Caco-2 (cell line): Measurements from ENCODE around the gene LIN54. TPM values are rescaled to one million over a fixed set of nuclear protein-coding genes. Genes with fewer than 3 reads are reported as not detected.

Experiments used
- BruUV-seq: library from RNA; stranded (reverse); fragments of 400-500 nt; replicated peaks from 2 replicates; lab custom pipeline; 2021; lab: Mats Ljungman, UMichigan
- CTCF ChIA-PET: fragments of 300-600 bp; sonication (Branson Sonifier 250); formaldehyde crosslinking; loops from one replicate; lab custom pipeline; 2022; ENCODE audit warnings: antibody characterized with exemption; lab: Charles Lee
- POLR2A ChIA-PET: fragments of 300-600 bp; sonication (Branson Sonifier 250); formaldehyde crosslinking; loops from one replicate; lab custom pipeline; 2022; ENCODE audit warnings: antibody characterized with exemption; lab: Charles Lee
- DNase-seq, 2 experiments: peaks; one replicate each; pipeline versions ENCODE4 v3.0.0 to v3.0.0-alpha.2; 2020 to 2022
- H3K27me3 ChIP-seq: replicated peaks from 2 replicates; pipeline ENCODE4 v1.6.0; 2011; ENCODE audit warnings: low read length; ENCODE audit not compliant: control insufficient read depth, insufficient read depth
- H3K36me3 ChIP-seq: 2 replicates; pipeline ENCODE4 v1.5.1; 2011; ENCODE audit warnings: low read length; ENCODE audit not compliant: control insufficient read depth, insufficient read depth
- H3K4me1 ChIP-seq: fragments of 250-450 bp; sonication (Bioruptor Pico); 2 replicates; pipeline ENCODE4 v1.5.1; 2020; ENCODE audit warnings: mild to moderate bottlenecking
- H3K4me3 ChIP-seq: 2 replicates; pipeline ENCODE4 v1.5.1; 2011; ENCODE audit warnings: low read depth, mild to moderate bottlenecking, control low read depth, low read length
- H3K9me3 ChIP-seq: fragments of 250-450 bp; sonication (Bioruptor Pico); 2 replicates; pipeline ENCODE4 v1.5.1; 2020; ENCODE audit warnings: mild to moderate bottlenecking, moderate library complexity
- H3K27ac Mint-ChIP-seq: one replicate; pipeline ENCODE4 v1.8.0; 2022; ENCODE audit warnings: mixed read lengths; ENCODE audit not compliant: unreplicated experiment
- H3K27me3 Mint-ChIP-seq: one replicate; pipeline ENCODE4 v1.8.0; 2022; ENCODE audit warnings: mixed read lengths; ENCODE audit not compliant: insufficient read depth, unreplicated experiment
- H3K36me3 Mint-ChIP-seq: one replicate; pipeline ENCODE4 v1.8.0; 2022; ENCODE audit warnings: mild to moderate bottlenecking, mixed read lengths; ENCODE audit not compliant: insufficient read depth, unreplicated experiment
- H3K4me1 Mint-ChIP-seq: one replicate; pipeline ENCODE4 v1.8.0; 2022; ENCODE audit warnings: low read depth, mixed read lengths; ENCODE audit not compliant: unreplicated experiment
- H3K4me3 Mint-ChIP-seq: one replicate; pipeline ENCODE4 v1.8.0; 2022; ENCODE audit warnings: mild to moderate bottlenecking, moderate library complexity, mixed read lengths; ENCODE audit not compliant: unreplicated experiment
- H3K9me3 Mint-ChIP-seq: one replicate; pipeline ENCODE4 v1.8.0; 2022; ENCODE audit warnings: mixed read lengths; ENCODE audit not compliant: unreplicated experiment
- CTCF ChIP-seq, 2 experiments: fragments of 200-600 bp in 1 of 2; IDR thresholded peaks; 1 replicate in 1 of 2; 2 replicates in 1 of 2; pipeline versions ENCODE4 v1.5.1 to v1.8.0; 2011 to 2022; ENCODE audit warnings: antibody characterized with exemption in 1 of 2, control low read depth in 1 of 2, inconsistent platforms in 1 of 2, low read depth in 1 of 2, low read length in 1 of 2, mild to moderate bottlenecking in 1 of 2, moderate library complexity in 1 of 2; ENCODE audit not compliant: insufficient read depth in 1 of 2, severe bottlenecking in 1 of 2, unreplicated experiment in 1 of 2
- intact Hi-C: fragments of 100-400 bp; cut with micrococcal nuclease; formaldehyde crosslinking; loops from one replicate; pipeline ENCODE4 v1.10.0; 2022; ENCODE audit not compliant: unreplicated experiment
- total RNA-seq: library from RNA; stranded (reverse); gene quantifications from 2 replicates; pipeline ENCODE4 v1.2.3, GENCODE V29; 2022

The LIN54 gene
- total RNA-seq, 1 experiment from 2014 or later: 29.6 TPM

GRCh38 chr4:82890528-82890900 lies 120.1 kb downstream of the LIN54 start:
- no peak for DNase-seq

GRCh38 chr4:82889287-82889686 lies 121.3 kb downstream of the LIN54 start:
- Mint-ChIP-seq H3K27me3 (no peaks in the 10 kb centered on the region), H3K4me1 (peaks cover 40% of the 10 kb centered on the region), H3K36me3 (peaks cover 46% of the 10 kb centered on the region), H3K27ac (peak overlapping the region; percentile 95), H3K9me3 (no peaks in the 10 kb centered on the region), H3K4me3 (peak overlapping the region; percentile 94)
- H3K4me1 ChIP-seq: peaks cover 48% of the 10 kb centered on the region
- ChIA-PET POLR2A (interaction anchor here (0.6 to 1.6 kb wide), 3 partner anchors 10 to 146 kb away, joined by 4 to 11 read pairs (median 6); partner anchors contain the start of gene COPS4), CTCF (interaction anchor here (0.6 to 1.1 kb wide), 2 partner anchors 37 to 201 kb away, joined by 4 to 5 read pairs; no protein-coding TSS in a partner anchor)
- no peaks in the 10 kb centered on the region for H3K9me3 ChIP-seq
- no peak for DNase-seq
- no peaks in the 10 kb centered on the region for H3K36me3 ChIP-seq
- H3K4me3 ChIP-seq: peak overlapping the region; percentile 73
- TF ChIP-seq CTCF (IDR thresholded peaks at IDR 0.05; ENCODE audit: insufficient read depth in 1 of 2, low read depth in 1 of 2, low read length in 1 of 2, severe bottlenecking in 1 of 2, unreplicated experiment in 1 of 2): no peak
- no peaks in the 10 kb centered on the region for H3K27me3 ChIP-seq
- intact Hi-C loops: no loop called here
- no TSS peak for BruUV-seq

More at GRCh38 chr4:82890528-82890900, 120.1 kb downstream of the LIN54 start:
- ChIA-PET POLR2A (interaction anchor here (0.6 to 1.0 kb wide), 2 partner anchors 10 to 168 kb away, joined by 3 to 6 read pairs; partner anchors contain the start of gene THAP9), CTCF (interaction anchor here (0.6 kb wide), 1 partner anchor 486 kb away, joined by 5 read pairs; no protein-coding TSS in a partner anchor)
- TF ChIP-seq CTCF (IDR thresholded peaks at IDR 0.05; ENCODE audit: insufficient read depth in 1 of 2, low read depth in 1 of 2, low read length in 1 of 2, severe bottlenecking in 1 of 2, unreplicated experiment in 1 of 2): no peak
- H3K4me1 ChIP-seq: peaks cover 51% of the 10 kb centered on the region
- Mint-ChIP-seq H3K4me3 (peak overlapping the region; percentile 94), H3K9me3 (no peaks in the 10 kb centered on the region), H3K27ac (peak overlapping the region; percentile 95), H3K4me1 (peaks cover 32% of the 10 kb centered on the region), H3K27me3 (no peaks in the 10 kb centered on the region), H3K36me3 (peaks cover 47% of the 10 kb centered on the region)
- peak overlapping the region; percentile 73 for H3K4me3 ChIP-seq
- intact Hi-C loops: loop anchor here (2.0 kb wide), 1 partner anchor 38 kb away; no protein-coding TSS in a partner anchor
- H3K36me3 ChIP-seq: no peaks in the 10 kb centered on the region
- H3K9me3 ChIP-seq: no peaks in the 10 kb centered on the region
- TSS peak; percentile 34 for BruUV-seq
- H3K27me3 ChIP-seq: no peaks in the 10 kb centered on the region

GRCh38 chr4:82886147-82886942 lies 124.3 kb downstream of the LIN54 start:
- no TSS peak for BruUV-seq
- no peaks in the 10 kb centered on the region for H3K27me3 Mint-ChIP-seq
- no peak overlapping the region for H3K27ac Mint-ChIP-seq
- peaks cover 53% of the 10 kb centered on the region for H3K36me3 Mint-ChIP-seq
- peaks cover 28% of the 10 kb centered on the region for H3K4me1 ChIP-seq
- no peaks in the 10 kb centered on the region for H3K9me3 ChIP-seq
- no peaks in the 10 kb centered on the region for H3K9me3 Mint-ChIP-seq
- no peak overlapping the region for H3K4me3 ChIP-seq
- H3K36me3 ChIP-seq: no peaks in the 10 kb centered on the region
- intact Hi-C loops: no loop called here
- H3K27me3 ChIP-seq: no peaks in the 10 kb centered on the region
- POLR2A ChIA-PET: interaction anchor here (1.2 to 2.3 kb wide), 2 partner anchors 14 to 457 kb away, joined by 3 to 8 read pairs; partner anchors contain the start of gene THAP9
- TF ChIP-seq CTCF (IDR thresholded peaks at IDR 0.05; ENCODE audit: insufficient read depth in 1 of 2, low read depth in 1 of 2, low read length in 1 of 2, severe bottlenecking in 1 of 2, unreplicated experiment in 1 of 2): no peak
- peaks cover 30% of the 10 kb centered on the region for H3K4me1 Mint-ChIP-seq
- peak overlapping the region; percentile 6 for H3K4me3 Mint-ChIP-seq
- CTCF ChIA-PET: interaction anchor here (1.0 kb wide), 1 partner anchor 34 kb away, joined by 4 read pairs; no protein-coding TSS in a partner anchor
- DNase-seq: no peak
